Uterus (tissue), 4 donors: ENCODE results near the gene IKZF3. TPM values are rescaled to one million over a fixed set of nuclear protein-coding genes. Genes with fewer than 3 reads are reported as not detected.

Experiments
- DNase-seq, 2 donors: peaks; one replicate each; pipeline ENCODE4 v3.0.0-alpha.2; 2019 to 2020
- H3K27ac ChIP-seq, 2 donors: fragments of 200-600 bp; sonication (generic); 1 replicate in 1 of 2; 2 replicates in 1 of 2; pipeline ENCODE4 v1.5.1; 2016 to 2018
- H3K27me3 ChIP-seq, 2 donors: fragments of 200-600 bp; sonication (generic); one replicate each; pipeline ENCODE4 v1.5.1; 2018 to 2019; ENCODE audit warnings: control low read depth in 1 of 2
- H3K36me3 ChIP-seq, 2 donors: fragments of 200-600 bp; sonication (generic); one replicate each; pipeline ENCODE4 v1.5.1; 2019; ENCODE audit warnings: control low read depth in 1 of 2
- H3K4me1 ChIP-seq, 2 donors: fragments of 200-600 bp; sonication (generic); one replicate each; pipeline ENCODE4 v1.5.1; 2018 to 2019; ENCODE audit warnings: control low read depth in 1 of 2
- H3K4me3 ChIP-seq, 2 donors: fragments of 200-600 bp; sonication (generic); 1 replicate in 1 of 2; 2 replicates in 1 of 2; pipeline ENCODE4 v1.5.1; 2018 to 2019; ENCODE audit warnings: mild to moderate bottlenecking in 1 of 2
- H3K9me3 ChIP-seq, 2 donors: fragments of 200-600 bp; sonication (generic); one replicate each; pipeline ENCODE4 v1.5.1; 2019; ENCODE audit warnings: control low read depth in 1 of 2
- POLR2A ChIP-seq, 2 donors: fragments of 450-650 bp; IDR thresholded peaks; one replicate each; pipeline ENCODE4 v1.6.1; 2016; ENCODE audit warnings: antibody characterized with exemption in 2 of 2, mild to moderate bottlenecking in 1 of 2, moderate library complexity in 1 of 2
- intact Hi-C: fragments of 100-400 bp; cut with DNase I; formaldehyde crosslinking; loops from one replicate; pipeline ENCODE4 v1.15.1; 2023; ENCODE audit warnings: low total_unique reads
- total RNA-seq, 4 donors: library from RNA; depleted of rRNA in 3 of 4; stranded (reverse); fragments of >200 nt in 3 of 4; gene quantifications; one replicate each; pipeline versions ENCODE4 v1.1.0 to v1.2.4, GENCODE V29; 2014 to 2023
- TF ChIP-seq, protein P1 (sequence below), 4 experiments: fragments of 200-600 bp in 2 of 4; fragments of 450-650 bp in 2 of 4; sonication (generic) in 2 of 4; IDR thresholded peaks; one replicate each; pipeline ENCODE4 v1.5.1; 2016 to 2019; ENCODE audit warnings: antibody characterized with exemption in 4 of 4, mild to moderate bottlenecking in 2 of 4, moderate library complexity in 1 of 4
- donor health status: DM: yes; HTN: yes; CAD: no.

The IKZF3 gene
- total RNA-seq, 4 donors from 2014 or later: 0.88 to 2.1 (median 1.6) TPM

- Histone ChIP-seq H3K36me3 (no peaks in the 10 kb centered on the region), H3K9me3 (no peaks in the 10 kb centered on the region), H3K27me3 (no peaks in the 10 kb centered on the region), H3K4me1 (no peaks in the 10 kb centered on the region), H3K27ac (no peak overlapping the region), H3K4me3 (no peak overlapping the region)
- intact Hi-C loops: no loop called here
- TF ChIP-seq, protein P1, sequence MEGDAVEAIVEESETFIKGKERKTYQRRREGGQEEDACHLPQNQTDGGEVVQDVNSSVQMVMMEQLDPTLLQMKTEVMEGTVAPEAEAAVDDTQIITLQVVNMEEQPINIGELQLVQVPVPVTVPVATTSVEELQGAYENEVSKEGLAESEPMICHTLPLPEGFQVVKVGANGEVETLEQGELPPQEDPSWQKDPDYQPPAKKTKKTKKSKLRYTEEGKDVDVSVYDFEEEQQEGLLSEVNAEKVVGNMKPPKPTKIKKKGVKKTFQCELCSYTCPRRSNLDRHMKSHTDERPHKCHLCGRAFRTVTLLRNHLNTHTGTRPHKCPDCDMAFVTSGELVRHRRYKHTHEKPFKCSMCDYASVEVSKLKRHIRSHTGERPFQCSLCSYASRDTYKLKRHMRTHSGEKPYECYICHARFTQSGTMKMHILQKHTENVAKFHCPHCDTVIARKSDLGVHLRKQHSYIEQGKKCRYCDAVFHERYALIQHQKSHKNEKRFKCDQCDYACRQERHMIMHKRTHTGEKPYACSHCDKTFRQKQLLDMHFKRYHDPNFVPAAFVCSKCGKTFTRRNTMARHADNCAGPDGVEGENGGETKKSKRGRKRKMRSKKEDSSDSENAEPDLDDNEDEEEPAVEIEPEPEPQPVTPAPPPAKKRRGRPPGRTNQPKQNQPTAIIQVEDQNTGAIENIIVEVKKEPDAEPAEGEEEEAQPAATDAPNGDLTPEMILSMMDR (IDR thresholded peaks at IDR 0.05): peak in 1 of 4 experiments; percentile 3
- no peak for TF ChIP-seq POLR2A (IDR thresholded peaks at IDR 0.05)
- DNase-seq: no peak
Observed at GRCh38 chr17:39872751-39873150, 8.6 kb upstream of the IKZF3 start.

- peaks cover 0 to 5% of the 10 kb centered on the region in 2 donors for H3K27me3 ChIP-seq
- intact Hi-C loops: no loop called here
- TF ChIP-seq, protein P1 (IDR thresholded peaks at IDR 0.05): no peak
- TF ChIP-seq POLR2A (IDR thresholded peaks at IDR 0.05): no peak
- no peaks in the 10 kb centered on the region for H3K4me1 ChIP-seq
- no peak for DNase-seq
- H3K27ac ChIP-seq: no peak overlapping the region
- no peaks in the 10 kb centered on the region for H3K36me3 ChIP-seq
- no peak overlapping the region for H3K4me3 ChIP-seq
- H3K9me3 ChIP-seq: no peaks in the 10 kb centered on the region
Observed at GRCh38 chr17:39871801-39872200, 7.7 kb upstream of the IKZF3 start.

DNA sequence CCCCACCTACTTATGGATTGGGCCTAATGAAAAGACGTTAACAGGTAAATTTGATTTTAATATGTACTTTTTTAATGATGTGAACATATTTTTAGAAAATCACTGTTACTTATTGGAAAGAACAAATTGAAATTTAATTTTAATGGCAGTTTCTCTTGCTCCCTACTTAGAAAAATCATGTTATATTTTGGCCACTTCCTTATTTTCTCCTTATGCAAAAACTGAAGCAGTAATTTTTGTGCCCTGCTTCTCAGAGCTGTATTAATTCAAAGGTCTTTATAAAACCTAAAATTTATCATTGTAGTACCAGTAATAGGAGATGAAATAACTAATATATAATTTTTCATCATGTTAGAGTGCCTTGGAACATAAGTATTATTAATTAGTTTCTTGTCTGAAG is 6.7 kb upstream of the IKZF3 start:
- H3K4me3 ChIP-seq: no peak overlapping the region
- peaks cover 0 to 13% of the 10 kb centered on the region in 2 donors for H3K27me3 ChIP-seq
- TF ChIP-seq, protein P1 (IDR thresholded peaks at IDR 0.05): no peak
- TF ChIP-seq POLR2A (IDR thresholded peaks at IDR 0.05): no peak
- H3K27ac ChIP-seq: no peak overlapping the region
- H3K4me1 ChIP-seq: no peaks in the 10 kb centered on the region
- intact Hi-C loops: no loop called here
- no peak for DNase-seq
- no peaks in the 10 kb centered on the region for H3K9me3 ChIP-seq
- H3K36me3 ChIP-seq: no peaks in the 10 kb centered on the region

DNA sequence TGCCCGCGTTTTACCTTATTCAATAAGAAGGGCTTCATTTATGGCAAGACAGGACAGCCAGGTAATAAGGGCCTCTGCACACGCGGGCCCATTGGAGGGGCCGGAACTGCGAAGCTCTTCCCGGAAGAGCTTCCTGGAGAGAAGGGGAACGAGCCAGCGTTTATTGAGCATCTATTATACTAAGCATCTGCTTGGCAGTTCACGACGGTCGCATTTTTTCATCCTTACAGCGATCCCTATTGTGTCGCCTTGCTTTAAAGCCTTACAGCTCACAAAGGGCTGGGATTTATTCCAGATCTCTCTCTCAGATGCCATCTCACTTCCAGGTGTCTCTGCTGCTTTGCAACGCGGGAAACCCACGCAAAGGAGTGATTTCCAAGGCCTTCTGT is 4.4 kb upstream of the IKZF3 start:
- TF ChIP-seq, protein P1 (IDR thresholded peaks at IDR 0.05): no peak
- TF ChIP-seq POLR2A (IDR thresholded peaks at IDR 0.05): no peak
- intact Hi-C loops: no loop called here
- no peak overlapping the region for H3K4me3 ChIP-seq
- H3K27ac ChIP-seq: no peak overlapping the region
- no peaks in the 10 kb centered on the region for H3K9me3 ChIP-seq
- DNase-seq: no peak
- no peaks in the 10 kb centered on the region for H3K36me3 ChIP-seq
- H3K27me3 ChIP-seq: peaks cover 8 to 34% of the 10 kb centered on the region in 2 donors
- H3K4me1 ChIP-seq: no peaks in the 10 kb centered on the region

DNA sequence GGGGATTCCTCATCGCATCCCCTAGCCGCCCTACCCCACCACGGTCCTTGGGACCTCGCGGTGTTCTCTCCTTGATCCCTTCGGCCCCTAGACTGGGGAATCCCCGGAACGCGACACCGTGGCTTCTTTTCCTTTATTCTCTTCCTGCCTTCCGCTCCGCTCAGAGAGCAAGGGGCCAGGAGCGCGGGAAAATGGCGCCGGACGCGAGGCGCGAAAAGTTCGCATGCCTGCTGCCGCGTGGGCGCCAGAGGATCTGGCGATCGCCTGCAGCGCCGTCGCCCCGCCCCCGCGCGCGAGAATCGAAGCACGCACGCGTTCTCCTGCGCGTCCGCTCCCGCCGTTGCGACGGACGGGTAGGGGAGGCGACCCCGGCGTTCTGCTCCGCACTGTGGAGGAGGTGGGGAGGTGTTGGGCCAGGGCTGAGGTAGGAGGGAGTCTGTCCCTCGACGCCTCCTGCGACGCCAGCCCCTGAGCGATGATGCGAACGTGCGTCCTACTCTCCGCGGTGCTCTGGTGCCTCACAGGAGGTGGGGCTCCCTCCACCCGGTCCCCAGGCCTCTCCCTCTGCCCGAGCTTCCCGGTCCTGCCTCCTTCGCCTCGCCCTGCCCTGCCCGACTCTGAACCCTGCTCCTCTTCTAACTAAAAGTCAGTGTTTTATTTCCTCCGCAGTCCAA is 3.9 kb upstream of the IKZF3 start, which contains the start of gene ZPBP2:
ZPBP2 (plus strand) TSS at position 323 of the 674 bp plus-strand sequence; CDS start at position 476, 153 bp downstream.
- peaks cover 11 to 40% of the 10 kb centered on the region in 2 donors for H3K27me3 ChIP-seq
- no peaks in the 10 kb centered on the region for H3K9me3 ChIP-seq
- H3K4me3 ChIP-seq: no peak within 1 kb of the TSS
- no peaks in the 10 kb centered on the region for H3K4me1 ChIP-seq
- no peak for DNase-seq
- intact Hi-C loops: no loop called here
- TF ChIP-seq POLR2A (IDR thresholded peaks at IDR 0.05): no peak
- TF ChIP-seq, protein P1 (IDR thresholded peaks at IDR 0.05): no peak
- no peak within 1 kb of the TSS for H3K27ac ChIP-seq
- H3K36me3 ChIP-seq: no peaks in the 10 kb centered on the region
